Measurements from ENCODE around the gene SLC1A5. TPM values are rescaled to one million over a fixed set of nuclear protein-coding genes. Genes with fewer than 3 reads are reported as not detected.
A peak's percentile ranks its signal among the peaks of the same experiment; 100 is the strongest.

SLC1A5 gene
- total RNA-seq, 1 donor from 2014 or later, result 24.5 TPM

DNA sequence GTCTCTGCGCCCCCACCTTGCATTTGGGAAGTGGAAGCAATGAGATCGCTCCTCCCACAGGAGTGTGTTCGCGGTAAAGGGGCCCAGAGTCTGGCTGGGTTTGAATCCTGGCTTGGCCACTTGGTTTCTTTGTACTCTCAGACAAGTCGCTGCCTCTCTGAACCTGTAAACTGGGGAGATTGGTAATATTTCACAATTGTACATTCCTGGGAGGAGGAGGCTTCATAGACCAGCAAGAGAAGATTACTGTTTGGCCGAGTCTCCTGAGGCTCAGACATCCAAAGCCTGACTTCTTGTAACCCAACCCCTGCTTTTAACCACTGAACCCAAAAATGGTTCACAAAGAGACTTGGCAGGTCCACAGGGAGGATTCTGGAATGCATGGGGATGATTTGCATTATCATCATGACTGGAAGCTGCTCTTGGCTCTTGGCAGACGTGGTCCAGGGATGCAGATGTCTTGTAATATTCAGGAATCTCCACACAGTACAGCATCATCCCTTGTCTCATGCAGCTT lies 28.5 kb downstream of the SLC1A5 start:
- Histone ChIP-seq H3K4me3 (ENCODE audit: low read length in 3 of 3) (no peak overlapping the region), H3K4me1 (ENCODE audit: control insufficient read depth in 3 of 3, insufficient read depth in 3 of 3, low read length in 3 of 3) (peaks cover 9 to 16% (median 12%) of the 10 kb centered on the region in 3 donors), H3K27me3 (ENCODE audit: control insufficient read depth in 3 of 3, insufficient read depth in 3 of 3, low read length in 3 of 3) (no peaks in the 10 kb centered on the region), H3K9me3 (ENCODE audit: control insufficient read depth in 3 of 3, low read length in 3 of 3) (no peaks in the 10 kb centered on the region), H3K36me3 (ENCODE audit: control insufficient read depth in 3 of 3, insufficient read depth in 3 of 3, low read length in 3 of 3) (peaks cover 6 to 11% (median 9%) of the 10 kb centered on the region in 3 donors), H3K27ac (ENCODE audit: low read depth, low read length) (peak overlapping the region; percentile 62), H3K9ac (ENCODE audit: low read depth in 1 of 3, low read length in 3 of 3) (no peak overlapping the region)

GRCh38 chr19:46759206-46759605 lies 29.2 kb downstream of the SLC1A5 start:
- no peaks in the 10 kb centered on the region for H3K9me3 ChIP-seq (ENCODE audit: control insufficient read depth in 3 of 3, low read length in 3 of 3)
- peak overlapping the region; percentile 51 for H3K27ac ChIP-seq (ENCODE audit: low read depth, low read length)
- H3K4me3 ChIP-seq (ENCODE audit: low read length in 3 of 3), result no peak overlapping the region
- H3K4me1 ChIP-seq (ENCODE audit: control insufficient read depth in 3 of 3, insufficient read depth in 3 of 3, low read length in 3 of 3), result peaks cover 9 to 16% (median 12%) of the 10 kb centered on the region in 3 donors
- no peaks in the 10 kb centered on the region for H3K27me3 ChIP-seq (ENCODE audit: control insufficient read depth in 3 of 3, insufficient read depth in 3 of 3, low read length in 3 of 3)
- H3K9ac ChIP-seq (ENCODE audit: low read depth in 1 of 3, low read length in 3 of 3), result no peak overlapping the region
- H3K36me3 ChIP-seq (ENCODE audit: control insufficient read depth in 3 of 3, insufficient read depth in 3 of 3, low read length in 3 of 3), result peaks cover 6 to 11% (median 9%) of the 10 kb centered on the region in 3 donors

GRCh38 chr19:46756544-46756888 lies 31.9 kb downstream of the SLC1A5 start:
- no peak overlapping the region for H3K9ac ChIP-seq (ENCODE audit: low read depth in 1 of 3, low read length in 3 of 3)
- no peak overlapping the region for H3K27ac ChIP-seq (ENCODE audit: low read depth, low read length)
- peaks cover 9 to 16% (median 11%) of the 10 kb centered on the region in 3 donors for H3K4me1 ChIP-seq (ENCODE audit: control insufficient read depth in 3 of 3, insufficient read depth in 3 of 3, low read length in 3 of 3)
- no peaks in the 10 kb centered on the region for H3K9me3 ChIP-seq (ENCODE audit: control insufficient read depth in 3 of 3, low read length in 3 of 3)
- no peak overlapping the region for H3K4me3 ChIP-seq (ENCODE audit: low read length in 3 of 3)
- peaks cover 15 to 20% (median 18%) of the 10 kb centered on the region in 3 donors for H3K36me3 ChIP-seq (ENCODE audit: control insufficient read depth in 3 of 3, insufficient read depth in 3 of 3, low read length in 3 of 3)
- H3K27me3 ChIP-seq (ENCODE audit: control insufficient read depth in 3 of 3, insufficient read depth in 3 of 3, low read length in 3 of 3), result no peaks in the 10 kb centered on the region

DNA sequence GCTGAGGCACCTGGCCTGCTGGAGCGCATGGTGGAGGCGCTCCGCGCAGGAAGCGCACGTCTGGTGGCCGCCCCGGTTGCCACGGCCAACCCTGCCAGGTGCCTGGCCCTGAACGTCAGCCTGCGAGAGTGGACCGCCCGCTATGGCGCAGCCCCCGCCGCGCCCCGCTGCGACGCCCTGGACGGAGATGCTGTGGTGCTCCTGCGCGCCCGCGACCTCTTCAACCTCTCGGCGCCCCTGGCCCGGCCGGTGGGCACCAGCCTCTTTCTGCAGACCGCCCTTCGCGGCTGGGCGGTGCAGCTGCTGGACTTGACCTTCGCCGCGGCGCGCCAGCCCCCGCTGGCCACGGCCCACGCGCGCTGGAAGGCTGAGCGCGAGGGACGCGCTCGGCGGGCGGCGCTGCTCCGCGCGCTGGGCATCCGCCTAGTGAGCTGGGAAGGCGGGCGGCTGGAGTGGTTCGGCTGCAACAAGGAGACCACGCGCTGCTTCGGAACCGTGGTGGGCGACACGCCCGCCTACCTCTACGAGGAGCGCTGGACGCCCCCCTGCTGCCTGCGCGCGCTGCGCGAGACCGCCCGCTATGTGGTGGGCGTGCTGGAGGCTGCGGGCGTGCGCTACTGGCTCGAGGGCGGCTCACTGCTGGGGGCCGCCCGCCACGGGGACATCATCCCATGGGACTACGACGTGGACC lies 32.4 kb downstream of the SLC1A5 start:
- no peaks in the 10 kb centered on the region for H3K27me3 ChIP-seq (ENCODE audit: control insufficient read depth in 3 of 3, insufficient read depth in 3 of 3, low read length in 3 of 3)

GRCh38 chr19:46755077-46755852 lies 33.1 kb downstream of the SLC1A5 start:
- H3K27ac ChIP-seq (ENCODE audit: low read depth, low read length), result no peak overlapping the region
- H3K9me3 ChIP-seq (ENCODE audit: control insufficient read depth in 3 of 3, low read length in 3 of 3), result no peaks in the 10 kb centered on the region
- no peak overlapping the region for H3K4me3 ChIP-seq (ENCODE audit: low read length in 3 of 3)
- peaks cover 15 to 25% (median 25%) of the 10 kb centered on the region in 3 donors for H3K36me3 ChIP-seq (ENCODE audit: control insufficient read depth in 3 of 3, insufficient read depth in 3 of 3, low read length in 3 of 3)
- H3K9ac ChIP-seq (ENCODE audit: low read depth in 1 of 3, low read length in 3 of 3), result no peak overlapping the region
- H3K27me3 ChIP-seq (ENCODE audit: control insufficient read depth in 3 of 3, insufficient read depth in 3 of 3, low read length in 3 of 3), result no peaks in the 10 kb centered on the region
- peaks cover 9 to 16% (median 10%) of the 10 kb centered on the region in 3 donors for H3K4me1 ChIP-seq (ENCODE audit: control insufficient read depth in 3 of 3, insufficient read depth in 3 of 3, low read length in 3 of 3)

More for the DNA sequence above, 32.4 kb downstream of the SLC1A5 start:
- Histone ChIP-seq H3K4me1 (ENCODE audit: control insufficient read depth in 3 of 3, insufficient read depth in 3 of 3, low read length in 3 of 3) (peaks cover 9 to 16% (median 10%) of the 10 kb centered on the region in 3 donors), H3K36me3 (ENCODE audit: control insufficient read depth in 3 of 3, insufficient read depth in 3 of 3, low read length in 3 of 3) (peaks cover 15 to 20% (median 20%) of the 10 kb centered on the region in 3 donors), H3K9me3 (ENCODE audit: control insufficient read depth in 3 of 3, low read length in 3 of 3) (no peaks in the 10 kb centered on the region), H3K27ac (ENCODE audit: low read depth, low read length) (no peak overlapping the region), H3K9ac (ENCODE audit: low read depth in 1 of 3, low read length in 3 of 3) (no peak overlapping the region), H3K4me3 (ENCODE audit: low read length in 3 of 3) (no peak overlapping the region)

- no peak overlapping the region for H3K27ac ChIP-seq (ENCODE audit: low read depth, low read length)
- H3K27me3 ChIP-seq (ENCODE audit: control insufficient read depth in 3 of 3, insufficient read depth in 3 of 3, low read length in 3 of 3), result no peaks in the 10 kb centered on the region
- H3K9ac ChIP-seq (ENCODE audit: low read depth in 1 of 3, low read length in 3 of 3), result no peak overlapping the region
- peaks cover 18 to 32% (median 29%) of the 10 kb centered on the region in 3 donors for H3K36me3 ChIP-seq (ENCODE audit: control insufficient read depth in 3 of 3, insufficient read depth in 3 of 3, low read length in 3 of 3)
- no peaks in the 10 kb centered on the region for H3K9me3 ChIP-seq (ENCODE audit: control insufficient read depth in 3 of 3, low read length in 3 of 3)
- H3K4me3 ChIP-seq (ENCODE audit: low read length in 3 of 3), result no peak overlapping the region
- peaks cover 0 to 13% (median 2%) of the 10 kb centered on the region in 3 donors for H3K4me1 ChIP-seq (ENCODE audit: control insufficient read depth in 3 of 3, insufficient read depth in 3 of 3, low read length in 3 of 3)
Observed at GRCh38 chr19:46753420-46754155, 34.8 kb downstream of the SLC1A5 start.

DNA sequence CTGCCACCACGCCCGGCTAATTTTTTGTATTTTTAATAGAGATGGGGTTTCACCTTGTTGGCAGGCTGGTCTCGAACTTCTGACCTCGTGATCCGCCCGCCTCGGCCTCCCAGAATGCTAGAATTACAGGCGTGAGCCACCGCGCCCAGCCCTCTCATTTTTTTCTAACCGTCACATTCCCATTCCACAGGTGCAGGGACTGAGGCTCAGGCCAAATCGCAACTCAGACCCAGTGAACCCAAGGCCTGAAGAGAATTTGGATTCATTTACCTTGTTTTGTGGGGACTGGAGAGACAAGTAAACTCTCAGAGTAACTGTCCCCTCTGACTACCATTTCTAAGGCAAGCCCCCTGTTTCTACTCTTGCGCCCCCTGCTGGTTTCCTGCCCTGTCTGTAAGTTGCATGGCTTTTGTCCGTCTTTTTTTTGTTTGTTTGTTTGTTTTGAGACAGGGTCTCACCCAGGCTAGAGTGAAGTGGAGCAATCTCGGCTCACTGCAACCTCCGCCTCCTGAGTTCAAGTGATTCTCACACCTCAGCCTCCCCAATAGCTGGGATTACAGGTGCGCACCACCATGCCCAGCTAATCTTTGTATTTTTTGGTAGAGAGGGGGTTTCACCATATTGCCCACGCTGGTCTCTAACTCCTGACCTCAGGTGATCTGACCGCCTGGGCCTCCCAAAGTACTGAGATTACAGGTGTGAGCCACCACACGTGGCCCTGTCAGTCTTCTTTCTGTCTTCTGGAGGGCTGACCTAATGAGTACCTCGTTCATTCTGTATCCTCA lies 39.9 kb downstream of the SLC1A5 start:
- Histone ChIP-seq H3K4me3 (ENCODE audit: low read length in 3 of 3) (no peak overlapping the region), H3K27me3 (ENCODE audit: control insufficient read depth in 3 of 3, insufficient read depth in 3 of 3, low read length in 3 of 3) (no peaks in the 10 kb centered on the region), H3K9ac (ENCODE audit: low read depth in 1 of 3, low read length in 3 of 3) (no peak overlapping the region), H3K4me1 (ENCODE audit: control insufficient read depth in 3 of 3, insufficient read depth in 3 of 3, low read length in 3 of 3) (peaks cover 21 to 33% (median 24%) of the 10 kb centered on the region in 3 donors), H3K36me3 (ENCODE audit: control insufficient read depth in 3 of 3, insufficient read depth in 3 of 3, low read length in 3 of 3) (peaks cover 8 to 27% (median 16%) of the 10 kb centered on the region in 3 donors), H3K9me3 (ENCODE audit: control insufficient read depth in 3 of 3, low read length in 3 of 3) (no peaks in the 10 kb centered on the region), H3K27ac (ENCODE audit: low read depth, low read length) (no peak overlapping the region)

DNA sequence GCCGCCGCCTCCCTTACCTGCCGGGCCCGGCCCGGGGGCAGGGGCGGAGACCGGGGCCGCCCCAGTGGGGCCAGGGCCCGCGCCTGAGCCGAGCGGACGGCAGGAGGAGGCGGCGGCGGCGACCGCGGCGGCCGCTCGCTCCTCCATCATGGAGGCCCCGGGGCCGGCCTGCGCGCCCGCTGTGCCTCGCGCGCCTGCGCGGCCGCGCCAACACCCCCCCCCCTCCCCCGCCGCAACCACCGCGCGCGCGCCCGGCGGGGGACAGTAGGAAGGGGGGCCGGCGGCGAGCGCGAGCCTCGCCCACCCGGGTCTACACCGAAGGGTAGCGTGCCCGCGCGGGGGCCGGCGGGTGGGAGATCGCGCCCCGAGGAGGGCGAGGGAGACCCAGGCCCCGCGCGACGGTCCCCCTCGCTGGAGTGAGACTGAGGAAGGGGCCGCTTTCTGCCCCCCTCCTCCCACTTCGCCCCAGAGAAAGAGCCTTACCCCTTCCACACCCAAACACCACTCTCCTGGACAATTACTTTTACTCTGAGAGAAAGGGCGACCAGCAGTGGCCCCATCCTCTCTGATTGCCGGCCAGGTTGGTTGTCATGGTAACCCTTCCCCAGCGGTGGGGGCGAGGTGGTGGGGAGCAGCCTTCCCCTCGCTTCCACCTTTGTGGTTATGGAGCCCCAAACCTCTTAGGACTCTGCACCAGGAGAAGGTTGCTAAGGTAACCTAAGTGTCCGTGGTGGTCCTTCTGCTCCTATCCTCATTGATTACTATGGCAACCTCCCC lies 41.9 kb downstream of the SLC1A5 start, which contains the start of gene STRN4:
TSS of gene STRN4 (minus strand) at position 170 of the 777 bp plus-strand sequence. CDS start at position 150, 20 bp downstream.
- no peaks in the 10 kb centered on the region for H3K9me3 ChIP-seq (ENCODE audit: control insufficient read depth in 3 of 3, low read length in 3 of 3)
- peaks cover 31 to 46% (median 35%) of the 10 kb centered on the region in 3 donors for H3K4me1 ChIP-seq (ENCODE audit: control insufficient read depth in 3 of 3, insufficient read depth in 3 of 3, low read length in 3 of 3)
- peak within 1 kb of the TSS; percentile 92 to 95 (median 95) for H3K9ac ChIP-seq (ENCODE audit: low read depth in 1 of 3, low read length in 3 of 3)
- H3K36me3 ChIP-seq (ENCODE audit: control insufficient read depth in 3 of 3, insufficient read depth in 3 of 3, low read length in 3 of 3), result peaks cover 2 to 19% (median 14%) of the 10 kb centered on the region in 3 donors
- H3K27me3 ChIP-seq (ENCODE audit: control insufficient read depth in 3 of 3, insufficient read depth in 3 of 3, low read length in 3 of 3), result no peaks in the 10 kb centered on the region
- peak within 1 kb of the TSS; percentile 73 for H3K27ac ChIP-seq (ENCODE audit: low read depth, low read length)
- peak within 1 kb of the TSS; percentile 78 to 92 (median 88) for H3K4me3 ChIP-seq (ENCODE audit: low read length in 3 of 3)

Data from skeletal muscle tissue (tissue), 4 donors.